ENCODE measurements around the gene SPON1. TPM values are rescaled to one million over a fixed set of nuclear protein-coding genes. Genes with fewer than 3 reads are reported as not detected.
A peak's percentile ranks its signal among the peaks of the same experiment; 100 is the strongest.
"Not testable (repeated sequence)": the region's sequence is repeated elsewhere in the genome, so short reads cannot be mapped to it uniquely, and the experiment has no call there.

Gene SPON1
- total RNA-seq, 6 experiments from 2014 or later = not detected

GRCh38 chr11:14141676-14142075, 179.2 kb downstream of the SPON1 start:
- Mint-ChIP-seq H3K36me3 (ENCODE audit: low read depth) (no peaks in the 10 kb centered on the region), H3K4me1 (ENCODE audit: low read depth) (no peaks in the 10 kb centered on the region), H3K27ac (no peak overlapping the region), H3K27me3 (ENCODE audit: insufficient read depth) (no peaks in the 10 kb centered on the region; the same call in none of the 2 replicates), H3K4me3 (no peak overlapping the region), H3K9me3 (no peaks in the 10 kb centered on the region)
- TF ChIP-seq CTCF (IDR thresholded peaks at IDR 0.05) = no peak
- DNase-seq = no peak

- Mint-ChIP-seq H3K36me3 (ENCODE audit: low read depth) (no peaks in the 10 kb centered on the region), H3K9me3 (no peaks in the 10 kb centered on the region), H3K27me3 (ENCODE audit: insufficient read depth) (no peaks in the 10 kb centered on the region; the same call in none of the 2 replicates), H3K4me3 (no peak overlapping the region), H3K4me1 (ENCODE audit: low read depth) (no peaks in the 10 kb centered on the region), H3K27ac (no peak overlapping the region)
- TF ChIP-seq CTCF (IDR thresholded peaks at IDR 0.05) = no peak
- DNase-seq = no peak
Measured at GRCh38 chr11:14144934-14145333, 182.4 kb downstream of the SPON1 start.

GRCh38 chr11:14148653-14149273, 186.2 kb downstream of the SPON1 start:
- DNase-seq = peak; percentile 45
- Mint-ChIP-seq H3K27me3 (ENCODE audit: insufficient read depth) (peaks cover 2% of the 10 kb centered on the region), H3K36me3 (ENCODE audit: low read depth) (no peaks in the 10 kb centered on the region), H3K4me1 (ENCODE audit: low read depth) (no peaks in the 10 kb centered on the region), H3K4me3 (no peak overlapping the region), H3K9me3 (no peaks in the 10 kb centered on the region), H3K27ac (no peak overlapping the region)
- peak; percentile 80 for TF ChIP-seq CTCF (IDR thresholded peaks at IDR 0.05)

GRCh38 chr11:14149683-14150082, 187.2 kb downstream of the SPON1 start:
- Mint-ChIP-seq H3K27ac (no peak overlapping the region), H3K4me1 (ENCODE audit: low read depth) (no peaks in the 10 kb centered on the region), H3K9me3 (no peaks in the 10 kb centered on the region), H3K4me3 (no peak overlapping the region), H3K36me3 (ENCODE audit: low read depth) (no peaks in the 10 kb centered on the region), H3K27me3 (ENCODE audit: insufficient read depth) (peaks cover 2% of the 10 kb centered on the region)
- no peak for DNase-seq
- no peak for TF ChIP-seq CTCF (IDR thresholded peaks at IDR 0.05)

- Mint-ChIP-seq H3K27ac (no peak overlapping the region), H3K36me3 (ENCODE audit: low read depth) (no peaks in the 10 kb centered on the region), H3K27me3 (ENCODE audit: insufficient read depth) (peaks cover 2% of the 10 kb centered on the region), H3K9me3 (no peaks in the 10 kb centered on the region), H3K4me3 (no peak overlapping the region), H3K4me1 (ENCODE audit: low read depth) (no peaks in the 10 kb centered on the region)
- no peak for DNase-seq
- TF ChIP-seq CTCF (IDR thresholded peaks at IDR 0.05) = no peak
Measured at GRCh38 chr11:14150878-14151277, 188.4 kb downstream of the SPON1 start.

- not testable (repeated sequence) for H3K27me3 Mint-ChIP-seq (ENCODE audit: insufficient read depth); H3K4me1 Mint-ChIP-seq (ENCODE audit: low read depth); H3K27ac Mint-ChIP-seq
Measured at GRCh38 chr11:14154103-14154502, 191.6 kb downstream of the SPON1 start.

More at GRCh38 chr11:14154103-14154502, 191.6 kb downstream of the SPON1 start:
- not testable (repeated sequence) for H3K9me3 Mint-ChIP-seq; H3K36me3 Mint-ChIP-seq (ENCODE audit: low read depth); DNase-seq; H3K4me3 Mint-ChIP-seq
